T47D (cell line): ENCODE measurements around the gene NUP98.

Source experiments
- DNase-seq, 2 experiments: peaks; one replicate each; pipeline versions ENCODE4 v3.0.0 to v3.0.0-alpha.2; 2011 to 2012; ENCODE audit warnings: low read depth in 1 of 2, low spot score in 1 of 2
- JUND ChIP-seq: IDR thresholded peaks from 2 replicates; pipeline ENCODE4 v1.6.1; 2012; ENCODE audit warnings: low read depth
- in situ Hi-C: cut with HindIII; loops from 2 replicates; pipeline ENCODE4 v1.10.0; 2016; ENCODE audit warnings: low sequenced_read_pairs, low pct_unique_long_range_greater_than_20kb

NUP98 gene

GRCh38 chr11:3642071-3642951, 155.0 kb downstream of the NUP98 start:
- DNase-seq: peak; percentile 73 to 90
- TF ChIP-seq JUND: no peak
- in situ Hi-C loops: no loop called here

GRCh38 chr11:3641701-3642070, 155.7 kb downstream of the NUP98 start, which contains the start of gene ART5:
Gene ART5, minus strand, starts transcription at chr11:3641992. Its CDS starts 130 bp downstream, at chr11:3641862.
- no peak for DNase-seq
- TF ChIP-seq JUND: no peak
- in situ Hi-C loops: no loop called here

- TF ChIP-seq JUND: no peak
- in situ Hi-C loops: no loop called here
- DNase-seq: no peak
Observed at GRCh38 chr11:3641191-3641590, 156.2 kb downstream of the NUP98 start.

- no peak for TF ChIP-seq JUND
- DNase-seq: no peak
- in situ Hi-C loops: no loop called here
Observed at GRCh38 chr11:3639841-3640240, 157.5 kb downstream of the NUP98 start.

GRCh38 chr11:3638513-3638912, 158.8 kb downstream of the NUP98 start:
- no peak for TF ChIP-seq JUND
- no peak for DNase-seq
- in situ Hi-C loops: no loop called here

- in situ Hi-C loops: no loop called here
- no peak for DNase-seq
- TF ChIP-seq JUND: no peak
Observed at GRCh38 chr11:3637201-3637600, 160.2 kb downstream of the NUP98 start.

- in situ Hi-C loops: no loop called here
- DNase-seq: no peak
- TF ChIP-seq JUND: no peak
Observed at GRCh38 chr11:3635641-3636375, 161.5 kb downstream of the NUP98 start.

- DNase-seq: no peak
- in situ Hi-C loops: no loop called here
- no peak for TF ChIP-seq JUND
Observed at GRCh38 chr11:3632070-3632660, 165.2 kb downstream of the NUP98 start.

GRCh38 chr11:3631331-3631730, 166.0 kb downstream of the NUP98 start:
- in situ Hi-C loops: no loop called here
- no peak for DNase-seq
- TF ChIP-seq JUND: no peak

- TF ChIP-seq JUND: no peak
Observed at GRCh38 chr11:3627291-3627690, 170.1 kb downstream of the NUP98 start.

GRCh38 chr11:3626250-3626960, 170.9 kb downstream of the NUP98 start:
- in situ Hi-C loops: no loop called here
- no peak for TF ChIP-seq JUND
- DNase-seq: no peak

More at GRCh38 chr11:3627291-3627690, 170.1 kb downstream of the NUP98 start:
- in situ Hi-C loops: no loop called here
- no peak for DNase-seq
